ENCODE results near the gene MSRB1. TPM values are rescaled to one million over a fixed set of nuclear protein-coding genes. Genes with fewer than 3 reads are reported as not detected.

Gene MSRB1
- total and polyA plus RNA-seq, 9 of the 15 experiments (the other 6 are each of a cell fraction or from before 2014, with no cell fraction given): 5.4 to 33.7 (median 25.7) TPM

DNA sequence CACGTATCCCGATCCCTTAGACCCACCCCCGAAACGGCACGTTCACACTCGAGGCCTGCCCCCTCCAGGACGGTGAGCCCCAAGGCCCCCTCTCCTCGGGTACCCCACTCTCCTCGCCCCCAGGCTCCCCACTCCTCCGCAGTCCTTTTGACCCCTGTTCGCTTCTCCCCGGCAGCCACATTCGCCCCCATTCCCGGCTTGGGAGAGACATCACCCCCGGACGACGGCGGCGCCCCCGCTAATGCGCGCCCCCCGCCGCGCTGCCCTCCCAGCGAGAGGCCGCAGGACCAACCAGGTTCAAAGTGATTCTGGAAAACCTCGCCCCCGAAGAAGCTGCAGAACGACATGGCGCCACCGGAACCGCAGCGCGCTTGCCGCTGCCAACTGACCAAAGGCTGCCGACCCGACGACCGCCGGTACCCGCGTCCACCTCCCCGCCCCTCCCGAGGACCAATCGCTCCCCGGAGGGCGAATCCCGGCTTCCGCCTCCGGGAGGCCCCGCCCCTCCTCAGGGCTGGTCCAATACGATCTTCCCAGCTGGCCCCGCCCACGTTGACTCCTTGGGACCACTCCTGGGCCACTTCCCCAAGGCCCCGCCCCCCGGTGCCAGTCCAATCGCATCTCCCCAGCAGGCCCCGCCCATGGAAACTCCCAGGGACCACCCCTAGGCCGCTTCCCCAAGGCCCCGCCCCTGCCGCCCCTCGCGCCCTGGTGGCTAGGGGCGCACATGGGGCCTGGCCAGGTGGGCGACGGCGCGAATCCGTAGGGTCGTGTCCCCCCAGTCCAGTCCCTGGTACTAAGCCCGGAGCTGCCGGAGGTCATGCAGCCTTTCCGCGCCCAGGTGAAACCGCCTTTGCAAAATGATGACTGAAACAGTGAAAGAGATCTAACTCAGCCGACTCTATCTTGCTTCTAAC, at the start of gene MSRB1 (continued):
- TF ChIP-seq, protein P1, sequence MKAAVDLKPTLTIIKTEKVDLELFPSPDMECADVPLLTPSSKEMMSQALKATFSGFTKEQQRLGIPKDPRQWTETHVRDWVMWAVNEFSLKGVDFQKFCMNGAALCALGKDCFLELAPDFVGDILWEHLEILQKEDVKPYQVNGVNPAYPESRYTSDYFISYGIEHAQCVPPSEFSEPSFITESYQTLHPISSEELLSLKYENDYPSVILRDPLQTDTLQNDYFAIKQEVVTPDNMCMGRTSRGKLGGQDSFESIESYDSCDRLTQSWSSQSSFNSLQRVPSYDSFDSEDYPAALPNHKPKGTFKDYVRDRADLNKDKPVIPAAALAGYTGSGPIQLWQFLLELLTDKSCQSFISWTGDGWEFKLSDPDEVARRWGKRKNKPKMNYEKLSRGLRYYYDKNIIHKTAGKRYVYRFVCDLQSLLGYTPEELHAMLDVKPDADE (conservative IDR thresholded peaks at IDR 0.05; ENCODE audit: control insufficient read depth, low read depth, low read length): no peak
- TF ChIP-seq, protein P2, sequence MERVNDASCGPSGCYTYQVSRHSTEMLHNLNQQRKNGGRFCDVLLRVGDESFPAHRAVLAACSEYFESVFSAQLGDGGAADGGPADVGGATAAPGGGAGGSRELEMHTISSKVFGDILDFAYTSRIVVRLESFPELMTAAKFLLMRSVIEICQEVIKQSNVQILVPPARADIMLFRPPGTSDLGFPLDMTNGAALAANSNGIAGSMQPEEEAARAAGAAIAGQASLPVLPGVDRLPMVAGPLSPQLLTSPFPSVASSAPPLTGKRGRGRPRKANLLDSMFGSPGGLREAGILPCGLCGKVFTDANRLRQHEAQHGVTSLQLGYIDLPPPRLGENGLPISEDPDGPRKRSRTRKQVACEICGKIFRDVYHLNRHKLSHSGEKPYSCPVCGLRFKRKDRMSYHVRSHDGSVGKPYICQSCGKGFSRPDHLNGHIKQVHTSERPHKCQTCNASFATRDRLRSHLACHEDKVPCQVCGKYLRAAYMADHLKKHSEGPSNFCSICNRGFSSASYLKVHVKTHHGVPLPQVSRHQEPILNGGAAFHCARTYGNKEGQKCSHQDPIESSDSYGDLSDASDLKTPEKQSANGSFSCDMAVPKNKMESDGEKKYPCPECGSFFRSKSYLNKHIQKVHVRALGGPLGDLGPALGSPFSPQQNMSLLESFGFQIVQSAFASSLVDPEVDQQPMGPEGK (CRISPR knock-in tag; IDR thresholded peaks at IDR 0.05; ENCODE audit: borderline replicate concordance): no peak
- TF ChIP-seq ZBED1 (IDR thresholded peaks at IDR 0.05): 0 out of 2 replicates have a peak, but pooled peaks have one; percentile 47
- no peak for TF ChIP-seq ZNF253 (CRISPR knock-in tag; conservative IDR thresholded peaks at IDR 0.05)
- TF ChIP-seq ZNF780A (CRISPR knock-in tag; IDR thresholded peaks at IDR 0.05): no peak
- TF ChIP-seq, protein P3, sequence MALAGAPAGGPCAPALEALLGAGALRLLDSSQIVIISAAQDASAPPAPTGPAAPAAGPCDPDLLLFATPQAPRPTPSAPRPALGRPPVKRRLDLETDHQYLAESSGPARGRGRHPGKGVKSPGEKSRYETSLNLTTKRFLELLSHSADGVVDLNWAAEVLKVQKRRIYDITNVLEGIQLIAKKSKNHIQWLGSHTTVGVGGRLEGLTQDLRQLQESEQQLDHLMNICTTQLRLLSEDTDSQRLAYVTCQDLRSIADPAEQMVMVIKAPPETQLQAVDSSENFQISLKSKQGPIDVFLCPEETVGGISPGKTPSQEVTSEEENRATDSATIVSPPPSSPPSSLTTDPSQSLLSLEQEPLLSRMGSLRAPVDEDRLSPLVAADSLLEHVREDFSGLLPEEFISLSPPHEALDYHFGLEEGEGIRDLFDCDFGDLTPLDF (CRISPR knock-in tag; IDR thresholded peaks at IDR 0.05): no peak
- TF ChIP-seq POLR2A (conservative IDR thresholded peaks at IDR 0.05): peak; percentile 80
- TF ChIP-seq SPI1 (IDR thresholded peaks at IDR 0.05; ENCODE audit: borderline replicate concordance, low read depth, low read length): peak; percentile 71
- peak; percentile 80; the same call in 1 of the 2 replicates for TF ChIP-seq ZBTB7A (IDR thresholded peaks at IDR 0.05; ENCODE audit: borderline replicate concordance, control insufficient read depth, low read depth, low read length)
- TF ChIP-seq, protein P4, sequence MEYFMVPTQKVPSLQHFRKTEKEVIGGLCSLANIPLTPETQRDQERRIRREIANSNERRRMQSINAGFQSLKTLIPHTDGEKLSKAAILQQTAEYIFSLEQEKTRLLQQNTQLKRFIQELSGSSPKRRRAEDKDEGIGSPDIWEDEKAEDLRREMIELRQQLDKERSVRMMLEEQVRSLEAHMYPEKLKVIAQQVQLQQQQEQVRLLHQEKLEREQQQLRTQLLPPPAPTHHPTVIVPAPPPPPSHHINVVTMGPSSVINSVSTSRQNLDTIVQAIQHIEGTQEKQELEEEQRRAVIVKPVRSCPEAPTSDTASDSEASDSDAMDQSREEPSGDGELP (CRISPR knock-in tag; IDR thresholded peaks at IDR 0.05; ENCODE audit: borderline replicate concordance): peak; percentile 90
- TF ChIP-seq, protein P5, sequence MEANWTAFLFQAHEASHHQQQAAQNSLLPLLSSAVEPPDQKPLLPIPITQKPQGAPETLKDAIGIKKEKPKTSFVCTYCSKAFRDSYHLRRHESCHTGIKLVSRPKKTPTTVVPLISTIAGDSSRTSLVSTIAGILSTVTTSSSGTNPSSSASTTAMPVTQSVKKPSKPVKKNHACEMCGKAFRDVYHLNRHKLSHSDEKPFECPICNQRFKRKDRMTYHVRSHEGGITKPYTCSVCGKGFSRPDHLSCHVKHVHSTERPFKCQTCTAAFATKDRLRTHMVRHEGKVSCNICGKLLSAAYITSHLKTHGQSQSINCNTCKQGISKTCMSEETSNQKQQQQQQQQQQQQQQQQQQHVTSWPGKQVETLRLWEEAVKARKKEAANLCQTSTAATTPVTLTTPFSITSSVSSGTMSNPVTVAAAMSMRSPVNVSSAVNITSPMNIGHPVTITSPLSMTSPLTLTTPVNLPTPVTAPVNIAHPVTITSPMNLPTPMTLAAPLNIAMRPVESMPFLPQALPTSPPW (CRISPR knock-in tag; IDR thresholded peaks at IDR 0.05): peak; percentile 72
- TF ChIP-seq, protein P6, sequence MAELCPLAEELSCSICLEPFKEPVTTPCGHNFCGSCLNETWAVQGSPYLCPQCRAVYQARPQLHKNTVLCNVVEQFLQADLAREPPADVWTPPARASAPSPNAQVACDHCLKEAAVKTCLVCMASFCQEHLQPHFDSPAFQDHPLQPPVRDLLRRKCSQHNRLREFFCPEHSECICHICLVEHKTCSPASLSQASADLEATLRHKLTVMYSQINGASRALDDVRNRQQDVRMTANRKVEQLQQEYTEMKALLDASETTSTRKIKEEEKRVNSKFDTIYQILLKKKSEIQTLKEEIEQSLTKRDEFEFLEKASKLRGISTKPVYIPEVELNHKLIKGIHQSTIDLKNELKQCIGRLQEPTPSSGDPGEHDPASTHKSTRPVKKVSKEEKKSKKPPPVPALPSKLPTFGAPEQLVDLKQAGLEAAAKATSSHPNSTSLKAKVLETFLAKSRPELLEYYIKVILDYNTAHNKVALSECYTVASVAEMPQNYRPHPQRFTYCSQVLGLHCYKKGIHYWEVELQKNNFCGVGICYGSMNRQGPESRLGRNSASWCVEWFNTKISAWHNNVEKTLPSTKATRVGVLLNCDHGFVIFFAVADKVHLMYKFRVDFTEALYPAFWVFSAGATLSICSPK (IDR thresholded peaks at IDR 0.05; ENCODE audit: borderline replicate concordance): 0 out of 2 replicates have a peak, but pooled peaks have one; percentile 38
